ENCODE data around the gene COL5A1. TPM values are rescaled to one million over a fixed set of nuclear protein-coding genes. Genes with fewer than 3 reads are reported as not detected.

Gene COL5A1
- total and polyA plus RNA-seq, 11 donors: 7.6 to 91.3 (median 13.4) TPM

DNA sequence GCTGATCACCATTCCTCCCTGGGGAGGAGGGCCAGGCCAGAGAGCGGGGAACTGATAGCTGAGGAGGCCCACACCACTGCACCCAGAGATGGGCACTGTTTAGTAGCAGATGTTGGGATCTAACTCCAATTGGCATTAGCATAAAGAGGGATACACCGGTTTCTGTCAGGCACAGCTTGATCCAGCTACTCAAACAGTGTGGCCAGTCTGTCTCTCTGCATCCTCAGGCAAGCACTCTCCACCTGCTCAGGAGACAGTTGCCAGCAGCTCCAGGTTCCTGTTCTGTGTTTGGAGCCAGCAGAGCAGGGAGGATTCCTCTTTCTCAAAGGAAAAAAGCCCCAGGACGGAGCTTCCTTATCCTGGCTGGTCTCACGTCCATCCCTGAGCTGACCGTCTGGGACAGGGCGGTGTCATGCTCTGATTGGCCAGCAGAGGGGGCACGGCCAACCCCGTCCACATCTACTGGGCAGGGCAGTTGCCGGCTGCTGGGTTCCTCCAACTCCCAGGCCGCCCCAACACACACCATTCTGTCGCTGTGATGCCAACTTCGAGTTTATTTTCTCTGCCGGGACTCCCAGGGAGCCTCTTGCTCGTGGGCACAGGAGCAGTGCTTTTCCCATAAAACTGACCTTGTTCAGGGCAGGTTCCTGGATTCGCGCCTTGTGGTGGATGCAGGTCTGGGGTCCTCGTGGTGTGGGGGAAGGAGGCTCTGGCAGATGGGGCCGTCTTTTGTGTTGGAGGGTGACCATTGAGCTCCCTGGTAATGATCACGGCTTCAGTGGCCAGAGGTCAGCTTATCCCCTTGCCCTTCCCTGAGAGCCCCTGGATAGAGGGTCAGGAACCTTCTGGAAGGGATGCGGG lies 47.9 kb downstream of the COL5A1 start:
- peak; percentile 63 to 89 (median 80) for TF ChIP-seq CTCF (IDR thresholded peaks at IDR 0.05)
- TF ChIP-seq POLR2A (IDR thresholded peaks at IDR 0.05): no peak
- DNase-seq (peak; percentile 66 to 86 (median 70)), ATAC-seq (peak; percentile 79 to 84 (median 82))
- intact Hi-C loops (cut with DNase I): loop anchor here in 6 of 10 donors (5.0 to 10.0 kb wide), 8 partner anchors 42 to 1015 kb away; partner anchors contain the start of gene OLFM1 (in 1 of the 6)
- no peak overlapping the region for H3K4me3 ChIP-seq
- peak overlapping the region in 2 of 12 donors; percentile 17 to 53 for H3K27ac ChIP-seq
- H3K27me3 ChIP-seq: no peaks in the 10 kb centered on the region
- H3K4me1 ChIP-seq: peaks cover 0 to 38% (median 8%) of the 10 kb centered on the region in 12 donors
- no peaks in the 10 kb centered on the region for H3K9me3 ChIP-seq
- peaks cover 0 to 15% (median 0%) of the 10 kb centered on the region in 9 donors for H3K36me3 ChIP-seq
- WGBS, 4 donors: 44 to 50% (median 46%) methylated on average over 19 to 20 of the region's 20 CpGs

DNA sequence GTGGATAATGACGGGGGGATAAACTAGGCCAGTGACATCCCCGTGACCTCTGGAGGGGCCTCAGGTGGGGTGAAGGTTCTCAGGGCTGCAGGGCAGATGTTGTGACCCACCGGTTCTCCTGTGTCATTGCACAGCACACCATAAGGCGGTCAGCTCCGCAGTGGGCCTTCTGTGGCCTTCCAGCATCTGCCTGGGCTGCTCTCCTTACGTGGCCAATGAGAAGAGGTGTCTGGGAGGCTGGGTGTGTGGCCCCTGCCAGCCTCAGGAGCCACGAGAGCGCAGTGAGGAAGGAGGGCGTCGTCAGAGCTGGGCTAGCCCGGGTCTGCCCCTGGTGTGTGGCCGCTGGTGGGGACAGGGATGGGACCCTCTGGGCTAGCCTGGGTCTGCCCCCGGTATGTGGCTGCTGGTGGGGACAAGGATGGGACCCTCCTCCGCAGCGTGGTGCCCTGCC lies 48.7 kb downstream of the COL5A1 start:
- 73 to 94% (median 76%) methylated on average over 6 to 15 of the region's 15 CpGs for WGBS, 4 donors
- Histone ChIP-seq H3K9me3 (no peaks in the 10 kb centered on the region), H3K36me3 (peaks cover 0 to 15% (median 0%) of the 10 kb centered on the region in 9 donors), H3K27ac (peak overlapping the region in 5 of 12 donors; percentile 17 to 65 (median 53)), H3K27me3 (no peaks in the 10 kb centered on the region), H3K4me1 (peaks cover 0 to 38% (median 8%) of the 10 kb centered on the region in 12 donors), H3K4me3 (no peak overlapping the region)
- ATAC-seq (no peak), DNase-seq (peak in 1 of 5 donors; percentile 49)
- intact Hi-C loops (cut with DNase I): loop anchor here in 4 of 10 donors (10.0 kb wide), 4 partner anchors 294 to 724 kb away; partner anchors contain the start of gene OLFM1 (in 1 of the 4)
- TF ChIP-seq POLR2A (IDR thresholded peaks at IDR 0.05) (no peak), CTCF (IDR thresholded peaks at IDR 0.05) (no peak)

DNA sequence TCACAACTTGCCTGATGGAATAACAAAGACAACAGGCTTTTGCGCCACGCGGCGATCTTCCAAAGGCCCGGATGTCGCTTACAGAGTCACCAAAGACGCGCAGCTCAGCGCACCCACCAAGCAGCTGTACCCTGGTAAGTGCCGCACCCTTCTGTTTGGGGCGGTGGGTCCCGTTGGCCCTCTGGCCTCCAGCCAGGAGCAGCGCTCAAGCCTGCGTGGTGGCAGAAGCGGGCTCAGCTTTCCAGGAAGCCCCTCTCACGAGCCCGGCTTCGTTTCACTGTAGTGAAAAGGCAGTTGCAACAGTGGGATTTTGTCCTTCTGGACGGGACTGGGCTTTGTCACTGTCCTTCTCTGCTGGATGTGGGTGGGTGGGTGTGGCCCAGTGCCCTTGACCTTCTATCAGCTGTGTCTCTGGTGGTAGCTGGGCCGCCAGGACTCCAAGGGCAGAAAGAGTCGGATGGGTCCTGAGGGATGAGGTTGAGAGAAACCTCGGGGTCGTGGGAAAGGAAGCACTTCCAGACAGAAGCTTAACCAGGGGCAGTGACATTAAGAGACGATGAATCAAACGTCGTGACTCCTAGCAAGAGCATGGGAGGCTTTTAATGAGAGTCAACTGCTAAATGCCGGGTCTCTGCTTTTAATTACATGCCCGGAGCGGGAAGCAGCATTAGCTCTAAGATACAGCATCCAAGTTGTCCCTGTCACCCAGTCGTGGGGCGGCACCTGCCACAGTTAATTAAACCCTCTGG lies 49.5 kb downstream of the COL5A1 start:
- intact Hi-C loops (cut with DNase I): loop anchor here in 4 of 10 donors (10.0 kb wide), 4 partner anchors 294 to 724 kb away; partner anchors contain the start of gene OLFM1 (in 1 of the 4)
- Histone ChIP-seq H3K9me3 (no peaks in the 10 kb centered on the region), H3K4me1 (peaks cover 0 to 38% (median 8%) of the 10 kb centered on the region in 12 donors), H3K27me3 (no peaks in the 10 kb centered on the region), H3K36me3 (peaks cover 0 to 15% (median 0%) of the 10 kb centered on the region in 9 donors), H3K4me3 (no peak overlapping the region), H3K27ac (peak overlapping the region in 9 of 12 donors; percentile 21 to 70 (median 53))
- TF ChIP-seq CTCF (IDR thresholded peaks at IDR 0.05) (no peak), POLR2A (IDR thresholded peaks at IDR 0.05) (no peak)
- DNase-seq (peak in 4 of 5 donors; percentile 63 to 75 (median 66)), ATAC-seq (peak in 2 of 4 donors; percentile 22 to 53)
- 64 to 67% (median 66%) methylated on average over 31 of the region's 31 CpGs for WGBS, 4 donors

All from heart left ventricle (tissue), 16 donors.